GM12874 (cell line): Measurements from ENCODE around the gene ARHGEF26.

Experiments
- TF ChIP-seq, protein P1 (sequence below): IDR thresholded peaks from 2 replicates; pipeline ENCODE4 v1.5.1; 2011; ENCODE audit warnings: low read depth, mild to moderate bottlenecking, control low read depth, low read length, moderate library complexity; ENCODE audit not compliant: insufficient read depth

The ARHGEF26 gene

DNA sequence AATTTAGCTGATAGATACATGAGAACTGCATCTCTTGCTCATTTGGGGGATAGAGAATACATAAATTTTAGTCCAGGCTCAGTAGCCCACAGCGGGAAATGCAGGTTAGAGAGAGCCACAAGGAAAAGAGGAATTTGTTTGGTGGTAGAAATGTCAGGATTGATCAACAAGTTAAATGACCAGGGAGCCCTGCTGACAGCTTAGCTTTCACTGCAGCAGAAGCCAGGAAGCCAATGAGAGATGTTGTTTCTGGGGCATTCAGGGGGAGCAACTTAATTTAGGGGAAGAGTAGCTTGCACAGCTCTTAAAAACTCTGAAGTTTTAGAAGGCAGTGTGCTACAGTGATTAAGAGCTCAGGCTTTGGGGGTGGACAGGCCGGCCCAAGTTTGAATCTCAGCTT, 22.7 kb downstream of the ARHGEF26 start:
- TF ChIP-seq, protein P1, sequence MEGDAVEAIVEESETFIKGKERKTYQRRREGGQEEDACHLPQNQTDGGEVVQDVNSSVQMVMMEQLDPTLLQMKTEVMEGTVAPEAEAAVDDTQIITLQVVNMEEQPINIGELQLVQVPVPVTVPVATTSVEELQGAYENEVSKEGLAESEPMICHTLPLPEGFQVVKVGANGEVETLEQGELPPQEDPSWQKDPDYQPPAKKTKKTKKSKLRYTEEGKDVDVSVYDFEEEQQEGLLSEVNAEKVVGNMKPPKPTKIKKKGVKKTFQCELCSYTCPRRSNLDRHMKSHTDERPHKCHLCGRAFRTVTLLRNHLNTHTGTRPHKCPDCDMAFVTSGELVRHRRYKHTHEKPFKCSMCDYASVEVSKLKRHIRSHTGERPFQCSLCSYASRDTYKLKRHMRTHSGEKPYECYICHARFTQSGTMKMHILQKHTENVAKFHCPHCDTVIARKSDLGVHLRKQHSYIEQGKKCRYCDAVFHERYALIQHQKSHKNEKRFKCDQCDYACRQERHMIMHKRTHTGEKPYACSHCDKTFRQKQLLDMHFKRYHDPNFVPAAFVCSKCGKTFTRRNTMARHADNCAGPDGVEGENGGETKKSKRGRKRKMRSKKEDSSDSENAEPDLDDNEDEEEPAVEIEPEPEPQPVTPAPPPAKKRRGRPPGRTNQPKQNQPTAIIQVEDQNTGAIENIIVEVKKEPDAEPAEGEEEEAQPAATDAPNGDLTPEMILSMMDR: no peak

DNA sequence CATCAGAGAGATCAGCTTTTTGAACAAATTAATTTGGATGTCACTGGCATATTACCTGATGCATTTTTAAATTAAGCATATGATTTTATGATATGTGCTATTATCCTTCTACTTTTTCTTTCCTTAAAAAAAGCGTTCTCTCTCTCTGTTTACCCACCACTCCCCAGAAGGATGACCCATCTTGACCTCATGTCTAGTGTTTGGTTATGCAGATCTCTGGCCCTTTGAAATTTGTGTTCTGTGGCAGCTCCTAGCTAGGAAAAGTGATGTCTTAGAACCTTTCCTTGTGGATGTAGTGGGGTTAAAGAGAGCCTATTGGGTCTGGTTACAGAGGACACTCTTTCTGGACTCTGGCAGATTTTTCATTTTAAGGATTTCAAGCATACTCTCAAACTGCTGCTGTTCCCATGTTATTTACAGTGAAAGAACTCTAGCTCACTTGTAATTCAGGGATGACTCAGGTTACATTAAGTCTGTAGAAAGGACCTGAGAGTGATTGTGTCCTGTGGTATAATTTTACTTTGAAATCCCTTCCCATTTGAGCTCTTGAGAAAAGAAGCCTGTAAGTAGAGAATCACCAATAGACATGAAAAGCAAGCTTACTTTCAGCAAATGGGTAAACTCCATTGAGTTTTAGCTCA, 23.8 kb downstream of the ARHGEF26 start:
- TF ChIP-seq, protein P1: no peak

DNA sequence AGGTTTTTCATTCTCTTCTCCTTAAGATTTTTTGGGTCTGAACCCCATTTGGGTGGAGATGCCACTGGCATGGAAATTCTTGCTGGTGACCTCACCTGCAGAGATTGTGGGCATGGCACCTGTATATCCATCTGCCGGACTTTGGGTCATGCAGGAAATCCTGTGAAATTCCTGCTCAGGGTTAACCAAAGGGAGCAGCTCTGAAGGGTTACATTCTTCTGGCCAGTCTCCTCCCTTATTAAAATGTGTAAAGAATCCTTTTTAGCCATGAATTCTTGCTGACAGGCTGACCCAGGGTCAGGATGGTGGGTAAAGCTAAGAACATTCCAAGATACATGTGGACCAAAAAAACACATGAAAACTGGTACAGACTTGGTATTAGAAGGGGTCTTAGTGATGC, 27.4 kb downstream of the ARHGEF26 start:
- TF ChIP-seq, protein P1: no peak

DNA sequence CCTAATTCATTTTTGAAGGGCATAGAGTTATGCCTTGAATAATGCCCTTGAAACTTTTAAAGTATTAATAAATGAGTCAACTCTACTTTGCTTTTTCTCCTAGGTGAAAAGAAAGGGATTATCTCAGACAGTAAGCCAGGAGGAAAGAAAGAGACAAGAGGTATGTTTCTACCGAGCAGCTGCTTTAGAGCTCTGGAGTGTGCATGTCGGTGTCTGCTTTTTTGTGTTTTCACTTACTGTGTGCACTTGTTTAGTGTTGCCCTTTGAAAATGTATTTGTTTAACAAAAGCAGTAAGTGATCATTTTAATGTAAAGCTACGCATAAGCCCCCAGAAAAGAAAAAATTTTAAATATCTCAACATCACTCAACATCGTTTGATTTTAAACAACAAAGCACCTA, 28.1 kb downstream of the ARHGEF26 start:
- TF ChIP-seq, protein P1: no peak

DNA sequence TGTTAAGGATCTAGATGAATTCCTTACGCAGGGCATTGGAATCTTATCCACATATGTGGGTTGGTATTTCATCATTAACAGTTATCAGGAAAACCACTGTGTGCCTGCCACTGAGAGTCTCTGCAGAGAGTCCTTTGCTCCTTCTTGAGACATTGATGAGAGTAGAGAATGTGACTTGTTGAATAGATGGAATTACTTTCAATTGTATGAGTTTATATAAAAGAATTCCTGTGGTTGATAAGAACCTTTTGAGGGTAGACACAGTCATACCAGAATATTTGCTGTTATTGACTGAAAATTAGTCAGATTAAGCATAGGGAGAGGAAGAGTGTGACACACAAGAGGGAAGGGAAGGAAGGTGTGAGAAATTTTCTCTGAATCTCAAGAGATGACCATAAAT, 30.8 kb downstream of the ARHGEF26 start:
- TF ChIP-seq, protein P1: no peak

DNA sequence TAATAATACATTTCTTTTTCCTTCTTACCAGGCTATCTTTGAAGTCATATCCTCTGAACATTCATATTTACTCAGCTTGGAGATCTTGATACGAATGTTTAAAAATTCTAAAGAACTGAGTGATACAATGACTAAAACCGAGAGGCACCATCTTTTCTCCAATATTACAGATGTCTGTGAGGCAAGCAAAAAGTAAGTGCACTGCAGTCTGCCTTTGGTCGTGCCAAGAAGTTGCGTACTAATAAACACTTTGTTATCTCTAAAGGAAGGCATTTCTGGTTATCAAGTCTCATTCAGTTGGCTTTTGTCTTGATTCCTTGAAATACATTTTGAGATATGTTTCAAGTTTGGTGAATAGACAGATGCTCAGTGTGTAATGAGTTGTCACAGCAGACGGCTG, 31.6 kb downstream of the ARHGEF26 start:
- TF ChIP-seq, protein P1: no peak

DNA sequence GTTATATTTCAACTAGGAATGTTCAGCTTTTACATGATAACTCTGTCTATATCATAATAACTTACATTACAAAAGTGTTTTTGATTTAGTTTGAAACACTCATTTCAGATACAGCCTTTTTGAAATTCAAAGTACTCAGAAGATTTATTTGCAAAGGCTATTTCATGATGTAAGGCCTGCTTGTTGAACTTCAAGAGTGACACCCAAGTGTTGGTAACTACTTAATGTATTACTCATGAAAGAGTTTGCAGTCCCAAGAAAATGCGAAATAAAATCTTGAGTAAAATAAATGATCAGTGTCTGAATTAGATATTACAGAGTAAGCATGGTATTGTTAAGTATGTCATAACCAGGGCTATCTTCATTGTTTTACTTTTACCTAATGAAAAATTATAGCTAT, 35.3 kb downstream of the ARHGEF26 start:
- TF ChIP-seq, protein P1: no peak

DNA sequence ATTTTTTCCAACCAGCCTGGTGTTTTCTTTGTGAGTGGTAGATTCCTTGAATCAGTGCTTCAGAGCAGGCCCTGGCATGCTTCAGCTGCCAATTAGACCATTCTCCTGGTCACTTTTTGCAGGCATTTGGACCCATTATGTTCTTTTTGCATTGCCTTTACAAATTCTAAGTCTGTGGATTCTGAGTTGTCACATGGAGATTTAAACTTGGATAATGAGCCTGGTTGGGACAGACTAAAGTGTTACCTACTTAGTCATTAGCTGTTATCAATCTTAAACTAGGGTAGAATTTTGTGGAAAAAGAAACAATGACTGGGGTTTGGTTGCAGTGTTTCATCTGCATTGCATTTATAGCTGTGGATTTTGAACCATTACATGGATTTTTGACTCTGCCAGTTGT, 40.6 kb downstream of the ARHGEF26 start:
- TF ChIP-seq, protein P1: no peak
